22Rv1 (cell line): Measurements from ENCODE around the gene COA3.

Experiments used
- ZFX ChIP-seq: fragments of 450-650 bp; IDR thresholded peaks from 2 replicates; pipeline ENCODE4 v1.6.1; 2017; ENCODE audit warnings: antibody characterized with exemption, borderline replicate concordance
- TF ChIP-seq, protein P1 (sequence below): fragments of 450-650 bp; IDR thresholded peaks from 2 replicates; pipeline ENCODE4 v1.5.1; 2017; ENCODE audit warnings: mild to moderate bottlenecking

DNA sequence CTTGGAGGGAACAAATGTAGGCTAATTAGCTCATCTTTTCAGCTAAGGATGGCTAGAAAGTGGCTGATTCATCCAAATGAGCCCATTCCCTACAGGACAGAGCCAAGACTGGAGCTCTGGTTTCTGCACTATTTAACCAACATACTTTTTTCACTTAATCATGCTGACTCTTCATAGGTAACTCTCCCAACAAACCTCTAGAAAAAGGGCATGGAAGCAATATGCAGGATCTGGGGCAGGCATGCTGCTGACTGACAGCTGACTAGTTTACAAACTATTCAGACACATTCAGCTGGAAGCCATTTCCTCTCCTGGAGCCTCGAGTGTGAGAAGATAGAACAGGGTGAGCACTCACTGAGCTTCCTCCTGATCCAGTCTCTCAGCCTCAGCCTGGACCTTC, 19.4 kb upstream of the COA3 start:
- TF ChIP-seq, protein P1, sequence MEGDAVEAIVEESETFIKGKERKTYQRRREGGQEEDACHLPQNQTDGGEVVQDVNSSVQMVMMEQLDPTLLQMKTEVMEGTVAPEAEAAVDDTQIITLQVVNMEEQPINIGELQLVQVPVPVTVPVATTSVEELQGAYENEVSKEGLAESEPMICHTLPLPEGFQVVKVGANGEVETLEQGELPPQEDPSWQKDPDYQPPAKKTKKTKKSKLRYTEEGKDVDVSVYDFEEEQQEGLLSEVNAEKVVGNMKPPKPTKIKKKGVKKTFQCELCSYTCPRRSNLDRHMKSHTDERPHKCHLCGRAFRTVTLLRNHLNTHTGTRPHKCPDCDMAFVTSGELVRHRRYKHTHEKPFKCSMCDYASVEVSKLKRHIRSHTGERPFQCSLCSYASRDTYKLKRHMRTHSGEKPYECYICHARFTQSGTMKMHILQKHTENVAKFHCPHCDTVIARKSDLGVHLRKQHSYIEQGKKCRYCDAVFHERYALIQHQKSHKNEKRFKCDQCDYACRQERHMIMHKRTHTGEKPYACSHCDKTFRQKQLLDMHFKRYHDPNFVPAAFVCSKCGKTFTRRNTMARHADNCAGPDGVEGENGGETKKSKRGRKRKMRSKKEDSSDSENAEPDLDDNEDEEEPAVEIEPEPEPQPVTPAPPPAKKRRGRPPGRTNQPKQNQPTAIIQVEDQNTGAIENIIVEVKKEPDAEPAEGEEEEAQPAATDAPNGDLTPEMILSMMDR = no peak
- no peak for TF ChIP-seq ZFX
